Measurements from ENCODE around the gene UBE2D2.

Gene UBE2D2

GRCh38 chr5:139636207-139636792, 75.2 kb downstream of the UBE2D2 start:
- DNase-seq: peak; percentile 78

- DNase-seq: peak; percentile 52
Measured at GRCh38 chr5:139636975-139637408, 75.9 kb downstream of the UBE2D2 start.

- peak; percentile 60 for DNase-seq
Measured at GRCh38 chr5:139637438-139638089, 76.4 kb downstream of the UBE2D2 start.

- DNase-seq: no peak
Measured at GRCh38 chr5:139638090-139638735, 77.1 kb downstream of the UBE2D2 start.

GRCh38 chr5:139638736-139639618, 77.8 kb downstream of the UBE2D2 start:
- no peak for DNase-seq

GRCh38 chr5:139639619-139640380, 78.7 kb downstream of the UBE2D2 start:
- DNase-seq: no peak

GRCh38 chr5:139640421-139641115, 79.4 kb downstream of the UBE2D2 start:
- DNase-seq: no peak

- DNase-seq: no peak
Measured at GRCh38 chr5:139641116-139642080, 80.3 kb downstream of the UBE2D2 start.

GRCh38 chr5:139642213-139642612, 81.1 kb downstream of the UBE2D2 start:
- no peak for DNase-seq

- no peak for DNase-seq
Measured at GRCh38 chr5:139642891-139643871, 82.0 kb downstream of the UBE2D2 start.

GRCh38 chr5:139644001-139644456, 82.9 kb downstream of the UBE2D2 start:
- DNase-seq: no peak

GRCh38 chr5:139644646-139645429, 83.7 kb downstream of the UBE2D2 start:
- DNase-seq: no peak

- no peak for DNase-seq
Measured at GRCh38 chr5:139645430-139645871, 84.3 kb downstream of the UBE2D2 start.

GRCh38 chr5:139646111-139646510, 85.0 kb downstream of the UBE2D2 start:
- DNase-seq: no peak

- DNase-seq: no peak
Measured at GRCh38 chr5:139646912-139647505, 85.9 kb downstream of the UBE2D2 start.

GRCh38 chr5:139647506-139648204, 86.5 kb downstream of the UBE2D2 start:
- no peak for DNase-seq

Measured in CD4-positive, alpha-beta T cell treated with Interleukin-12 subunit alpha and Interleukin-12 subunit beta, for 1 hour (primary cell).